Naive B cell (primary cell): ENCODE results near the gene PCOLCE2. TPM values are rescaled to one million over a fixed set of nuclear protein-coding genes. Genes with fewer than 3 reads are reported as not detected.
"Not testable (repeated sequence)": the region's sequence is repeated elsewhere in the genome, so short reads cannot be mapped to it uniquely, and the experiment has no call there.

ENCODE experiments used
- ATAC-seq, 2 donors: fragments of 150-1000 bp; cut with Tn5 transposase; 2 replicates each; pipeline ENCODE4 v1.10.0; 2021; ENCODE audit warnings: low read depth in 2 of 2, mild to moderate bottlenecking in 2 of 2, moderate library complexity in 2 of 2
- DNase-seq: peaks from one replicate; pipeline ENCODE4 v3.0.0; 2022
- H3K27ac Mint-ChIP-seq, 6 donors: one replicate each; pipeline ENCODE4 v1.8.0; 2020 to 2022; ENCODE audit warnings: mild to moderate bottlenecking in 6 of 6, mixed read lengths in 6 of 6, moderate library complexity in 5 of 6, inconsistent platforms in 2 of 6
- H3K27me3 Mint-ChIP-seq, 3 donors: one replicate each; pipeline ENCODE4 v1.8.0; 2021 to 2022; ENCODE audit warnings: mixed read lengths in 3 of 3, mild to moderate bottlenecking in 1 of 3
- H3K36me3 Mint-ChIP-seq, 2 donors: one replicate each; pipeline ENCODE4 v1.8.0; 2020 to 2022; ENCODE audit warnings: mixed read lengths in 2 of 2, inconsistent platforms in 1 of 2, mild to moderate bottlenecking in 1 of 2
- H3K4me1 Mint-ChIP-seq, 3 donors: one replicate each; pipeline ENCODE4 v1.8.0; 2020 to 2022; ENCODE audit warnings: mixed read lengths in 3 of 3, inconsistent platforms in 1 of 3, mild to moderate bottlenecking in 1 of 3, moderate library complexity in 1 of 3
- H3K4me3 Mint-ChIP-seq, 8 donors: one replicate each; pipeline ENCODE4 v1.8.0; 2020 to 2022; ENCODE audit warnings: mild to moderate bottlenecking in 8 of 8, mixed read lengths in 8 of 8, moderate library complexity in 8 of 8, inconsistent platforms in 2 of 8
- H3K9me3 Mint-ChIP-seq, 7 donors: one replicate each; pipeline ENCODE4 v1.8.0; 2020 to 2022; ENCODE audit warnings: mixed read lengths in 7 of 7, mild to moderate bottlenecking in 5 of 7, inconsistent platforms in 2 of 7, moderate library complexity in 1 of 7
- polyA plus RNA-seq, 6 donors: library from polyadenylated mRNA; unstranded; fragments of 300-500 nt; fragmentation: Illumina TruSeq; gene quantifications; one replicate each; pipeline ENCODE4 v1.2.3, GENCODE V29; 2021; ENCODE audit warnings: low read depth in 6 of 6

Gene PCOLCE2
- polyA plus RNA-seq, 6 donors from 2014 or later: not detected

- H3K27me3 Mint-ChIP-seq: peaks cover 28 to 42% (median 32%) of the 10 kb centered on the region in 3 donors
- ATAC-seq: no peak
These were observed 5.6 kb upstream of the PCOLCE2 start for GRCh38 chr3:142894493-142894892.

DNA sequence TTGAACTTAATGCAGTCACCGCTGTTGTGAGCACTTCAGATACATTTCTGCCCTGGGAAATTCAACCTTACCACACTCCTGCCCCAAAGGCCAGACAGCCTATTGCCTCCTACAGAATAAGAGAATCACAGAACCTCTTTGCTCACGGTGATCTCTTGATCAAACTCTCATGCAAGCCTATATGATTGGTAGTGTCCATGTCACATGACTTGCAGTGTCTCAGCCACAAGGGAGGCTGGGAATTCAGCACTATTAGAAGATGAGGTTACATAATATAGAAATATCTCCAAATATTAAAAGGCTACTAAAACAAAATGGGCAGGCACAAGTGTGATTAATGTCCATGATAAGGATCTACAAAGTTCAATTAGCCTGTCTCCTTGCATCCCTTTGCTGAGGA lies 3.8 kb upstream of the PCOLCE2 start:
- H3K27me3 Mint-ChIP-seq: peaks cover 21 to 44% (median 29%) of the 10 kb centered on the region in 3 donors
- peaks cover 3 to 12% (median 5%) of the 10 kb centered on the region in 3 donors for H3K4me1 Mint-ChIP-seq

More at GRCh38 chr3:142894493-142894892, 5.6 kb upstream of the PCOLCE2 start:
- H3K4me1 Mint-ChIP-seq: peaks cover 0 to 2% (median 1%) of the 10 kb centered on the region in 3 donors
- H3K27ac Mint-ChIP-seq: no peak overlapping the region
- H3K36me3 Mint-ChIP-seq: peaks cover 0 to 8% of the 10 kb centered on the region in 2 donors
- no peak overlapping the region for H3K4me3 Mint-ChIP-seq
- H3K9me3 Mint-ChIP-seq: peaks cover 0 to 6% (median 3%) of the 10 kb centered on the region in 7 donors
- no peak for DNase-seq

GRCh38 chr3:142890592-142890991 lies 1.7 kb upstream of the PCOLCE2 start:
- ATAC-seq (no peak), DNase-seq (no peak)
- peaks cover 3 to 12% (median 5%) of the 10 kb centered on the region in 3 donors for H3K4me1 Mint-ChIP-seq
- no peak overlapping the region for H3K4me3 Mint-ChIP-seq
- peaks cover 0 to 2% (median 0%) of the 10 kb centered on the region in 7 donors for H3K9me3 Mint-ChIP-seq
- no peak overlapping the region for H3K27ac Mint-ChIP-seq
- peaks cover 40 to 60% (median 47%) of the 10 kb centered on the region in 3 donors for H3K27me3 Mint-ChIP-seq
- no peaks in the 10 kb centered on the region for H3K36me3 Mint-ChIP-seq

More for the DNA sequence above, 3.8 kb upstream of the PCOLCE2 start:
- Mint-ChIP-seq H3K9me3 (peaks cover 0 to 2% (median 0%) of the 10 kb centered on the region in 7 donors), H3K36me3 (no peaks in the 10 kb centered on the region), H3K27ac (no peak overlapping the region), H3K4me3 (no peak overlapping the region)
- ATAC-seq (no peak), DNase-seq (no peak)

- no peaks in the 10 kb centered on the region for H3K36me3 Mint-ChIP-seq
- no peak overlapping the region for H3K27ac Mint-ChIP-seq
- DNase-seq: no peak
- H3K9me3 Mint-ChIP-seq: no peaks in the 10 kb centered on the region
- peaks cover 3 to 12% (median 5%) of the 10 kb centered on the region in 3 donors for H3K4me1 Mint-ChIP-seq
- peaks cover 43 to 58% (median 48%) of the 10 kb centered on the region in 3 donors for H3K27me3 Mint-ChIP-seq
- ATAC-seq: no peak
- H3K4me3 Mint-ChIP-seq: peak overlapping the region in 7 of 8 donors; percentile 54 to 75 (median 65)
These were observed 530 bp upstream of the PCOLCE2 start for GRCh38 chr3:142889212-142890014.

DNA sequence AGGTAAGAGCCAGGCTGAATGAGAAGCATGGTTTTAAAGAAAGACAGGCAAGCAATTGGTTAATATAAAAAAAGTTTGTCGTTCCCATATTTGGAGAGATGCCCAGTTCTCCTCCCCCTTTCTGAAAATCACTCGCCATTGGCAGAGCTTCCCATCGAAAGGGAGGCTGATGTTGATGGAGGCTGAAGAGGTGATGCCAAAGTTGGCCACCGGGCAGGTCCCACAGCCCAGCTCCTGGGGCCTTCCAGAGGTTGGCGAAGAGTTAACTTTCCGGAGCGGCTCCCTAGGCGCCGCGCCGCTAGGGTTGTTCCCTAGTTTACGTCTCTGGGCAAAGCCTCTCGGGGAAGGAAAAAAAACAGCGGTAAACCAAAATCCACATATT lies 793 bp downstream of the PCOLCE2 start:
- Mint-ChIP-seq H3K27me3 (peaks cover 48 to 58% (median 53%) of the 10 kb centered on the region in 3 donors), H3K4me3 (peak overlapping the region; percentile 44 to 83 (median 76)), H3K4me1 (peaks cover 3 to 12% (median 5%) of the 10 kb centered on the region in 3 donors), H3K9me3 (peaks cover 0 to 1% (median 0%) of the 10 kb centered on the region in 7 donors), H3K36me3 (no peaks in the 10 kb centered on the region), H3K27ac (no peak overlapping the region)
- DNase-seq (no peak), ATAC-seq (no peak)

DNA sequence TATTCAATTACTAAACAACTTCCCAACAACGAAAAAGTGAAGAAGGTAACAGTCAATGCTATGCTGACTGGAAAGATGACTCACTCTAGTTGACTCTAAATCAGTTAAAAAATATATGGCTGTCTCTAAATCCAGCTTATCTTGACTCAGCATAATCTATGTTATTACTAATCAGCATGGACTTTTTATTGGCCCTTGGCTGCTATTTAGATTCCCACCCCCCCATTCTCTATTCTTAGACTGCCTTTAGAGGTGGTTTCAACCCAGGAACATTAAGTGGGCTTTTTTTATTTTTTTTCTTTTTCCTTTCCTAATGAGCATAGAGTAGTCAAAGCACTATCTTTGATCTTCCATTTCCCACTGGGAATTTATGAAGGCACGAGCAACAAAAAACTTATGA lies 1.9 kb downstream of the PCOLCE2 start:
- H3K4me3 Mint-ChIP-seq: peak overlapping the region in 1 of 8 donors; percentile 39
- peaks cover 40 to 57% (median 49%) of the 10 kb centered on the region in 3 donors for H3K27me3 Mint-ChIP-seq
- H3K36me3 Mint-ChIP-seq: no peaks in the 10 kb centered on the region

GRCh38 chr3:142886021-142886420 lies 2.9 kb downstream of the PCOLCE2 start:
- Mint-ChIP-seq H3K4me3 (no peak overlapping the region), H3K27me3 (peaks cover 41 to 54% (median 41%) of the 10 kb centered on the region in 3 donors), H3K4me1 (peaks cover 3 to 12% (median 5%) of the 10 kb centered on the region in 3 donors), H3K27ac (no peak overlapping the region), H3K9me3 (peaks cover 0 to 1% (median 0%) of the 10 kb centered on the region in 7 donors), H3K36me3 (no peaks in the 10 kb centered on the region)
- no peak for ATAC-seq
- no peak for DNase-seq

More for the DNA sequence above, 1.9 kb downstream of the PCOLCE2 start:
- H3K9me3 Mint-ChIP-seq: peaks cover 0 to 1% (median 0%) of the 10 kb centered on the region in 7 donors
- no peak overlapping the region for H3K27ac Mint-ChIP-seq
- ATAC-seq: no peak
- no peak for DNase-seq
- H3K4me1 Mint-ChIP-seq: peaks cover 3 to 12% (median 5%) of the 10 kb centered on the region in 3 donors

DNA sequence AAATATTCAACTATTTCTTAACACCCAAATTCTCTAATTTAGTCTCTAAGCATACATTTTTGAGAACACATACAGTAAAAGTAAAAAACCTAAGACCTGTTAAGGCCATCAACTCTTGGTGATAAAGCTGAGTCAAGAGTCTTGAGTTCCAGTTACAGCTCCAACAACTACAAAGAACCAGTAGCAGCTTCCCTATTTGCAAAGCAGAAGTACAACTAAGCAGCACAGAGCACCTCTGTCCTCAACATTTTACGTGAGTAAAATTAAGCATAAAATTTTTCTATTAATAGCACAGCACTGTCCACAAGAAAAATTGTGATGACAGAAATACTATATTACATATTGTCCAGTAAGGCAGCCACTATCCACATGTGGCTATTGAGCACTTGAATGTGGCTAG lies 4.4 kb downstream of the PCOLCE2 start:
- no peak for DNase-seq
- Mint-ChIP-seq H3K27me3 (peaks cover 33 to 51% (median 49%) of the 10 kb centered on the region in 3 donors), H3K9me3 (peaks cover 0 to 1% (median 0%) of the 10 kb centered on the region in 7 donors)

GRCh38 chr3:142883534-142883933 lies 5.3 kb downstream of the PCOLCE2 start:
- not testable (repeated sequence) for ATAC-seq, H3K4me3 Mint-ChIP-seq, H3K4me1 Mint-ChIP-seq, H3K36me3 Mint-ChIP-seq, DNase-seq, H3K9me3 Mint-ChIP-seq, H3K27ac Mint-ChIP-seq
- H3K27me3 Mint-ChIP-seq: peaks cover 28 to 51% (median 48%) of the 10 kb centered on the region in 3 donors

More for the DNA sequence above, 4.4 kb downstream of the PCOLCE2 start:
- peaks cover 2 to 10% (median 5%) of the 10 kb centered on the region in 3 donors for H3K4me1 Mint-ChIP-seq
- no peak overlapping the region for H3K4me3 Mint-ChIP-seq
- no peak for ATAC-seq
- H3K36me3 Mint-ChIP-seq: no peaks in the 10 kb centered on the region
- H3K27ac Mint-ChIP-seq: no peak overlapping the region

- no peak overlapping the region for H3K4me3 Mint-ChIP-seq
- no peak overlapping the region for H3K27ac Mint-ChIP-seq
- ATAC-seq (no peak), DNase-seq (no peak)
- H3K4me1 Mint-ChIP-seq: no peaks in the 10 kb centered on the region
- H3K36me3 Mint-ChIP-seq: no peaks in the 10 kb centered on the region
- peaks cover 0 to 1% (median 0%) of the 10 kb centered on the region in 7 donors for H3K9me3 Mint-ChIP-seq
- peaks cover 11 to 52% (median 42%) of the 10 kb centered on the region in 3 donors for H3K27me3 Mint-ChIP-seq
These were observed 7.2 kb downstream of the PCOLCE2 start for GRCh38 chr3:142881445-142882224.

DNA sequence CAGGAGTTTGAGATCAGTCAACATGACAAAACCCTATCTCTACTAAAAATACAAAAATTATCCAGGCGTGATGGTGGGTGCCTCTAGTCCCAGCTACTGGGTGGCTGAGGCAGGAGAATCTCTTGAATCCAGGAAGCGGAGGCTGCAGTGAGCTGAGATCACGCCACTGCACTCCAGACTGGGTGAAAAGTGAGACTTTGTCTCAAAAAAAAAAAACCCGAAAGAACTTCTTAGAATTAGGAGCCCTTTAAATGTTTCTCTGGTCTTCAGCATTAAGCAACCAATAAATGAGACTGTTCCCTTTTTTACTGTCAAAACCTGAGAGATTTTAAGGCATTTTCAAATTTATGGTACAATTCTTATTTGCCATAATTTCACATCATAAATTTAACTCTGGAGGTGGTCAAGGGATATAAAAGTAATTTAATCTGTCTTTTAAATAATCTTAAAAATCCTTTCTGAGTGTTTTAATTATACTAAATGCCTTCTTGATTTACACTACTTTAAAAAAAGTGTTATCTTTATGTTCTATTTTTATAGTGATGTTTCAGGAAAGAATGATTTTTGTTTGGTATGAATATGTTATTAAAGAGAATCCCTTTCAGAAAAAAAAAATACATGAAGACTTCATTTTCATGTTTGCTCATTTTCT lies 10.1 kb downstream of the PCOLCE2 start:
- H3K36me3 Mint-ChIP-seq: no peaks in the 10 kb centered on the region
- H3K9me3 Mint-ChIP-seq: no peaks in the 10 kb centered on the region
- no peak overlapping the region for H3K27ac Mint-ChIP-seq
- H3K27me3 Mint-ChIP-seq: peaks cover 0 to 29% (median 21%) of the 10 kb centered on the region in 3 donors
- ATAC-seq (no peak), DNase-seq (no peak)
- no peak overlapping the region for H3K4me3 Mint-ChIP-seq
- H3K4me1 Mint-ChIP-seq: no peaks in the 10 kb centered on the region

- Mint-ChIP-seq H3K27me3 (peaks cover 6 to 24% (median 22%) of the 10 kb centered on the region in 3 donors), H3K27ac (no peak overlapping the region)
These were observed 12.5 kb downstream of the PCOLCE2 start for GRCh38 chr3:142876417-142876816.

More at GRCh38 chr3:142876417-142876816, 12.5 kb downstream of the PCOLCE2 start:
- H3K36me3 Mint-ChIP-seq: no peaks in the 10 kb centered on the region
- no peak for DNase-seq
- no peak overlapping the region for H3K4me3 Mint-ChIP-seq
- H3K4me1 Mint-ChIP-seq: no peaks in the 10 kb centered on the region
- ATAC-seq: no peak
- H3K9me3 Mint-ChIP-seq: peaks cover 0 to 2% (median 0%) of the 10 kb centered on the region in 7 donors
